HG03439 (cell line): ENCODE results near the gene GRIK5.

ENCODE experiments used
- ATAC-seq: cut with Tn5 transposase; IDR thresholded peaks from one replicate; pipeline ENCODE4 v1.9.1; 2021; ENCODE audit warnings: mild to moderate bottlenecking, moderate library complexity; ENCODE audit not compliant: unreplicated experiment

GRIK5 gene

DNA sequence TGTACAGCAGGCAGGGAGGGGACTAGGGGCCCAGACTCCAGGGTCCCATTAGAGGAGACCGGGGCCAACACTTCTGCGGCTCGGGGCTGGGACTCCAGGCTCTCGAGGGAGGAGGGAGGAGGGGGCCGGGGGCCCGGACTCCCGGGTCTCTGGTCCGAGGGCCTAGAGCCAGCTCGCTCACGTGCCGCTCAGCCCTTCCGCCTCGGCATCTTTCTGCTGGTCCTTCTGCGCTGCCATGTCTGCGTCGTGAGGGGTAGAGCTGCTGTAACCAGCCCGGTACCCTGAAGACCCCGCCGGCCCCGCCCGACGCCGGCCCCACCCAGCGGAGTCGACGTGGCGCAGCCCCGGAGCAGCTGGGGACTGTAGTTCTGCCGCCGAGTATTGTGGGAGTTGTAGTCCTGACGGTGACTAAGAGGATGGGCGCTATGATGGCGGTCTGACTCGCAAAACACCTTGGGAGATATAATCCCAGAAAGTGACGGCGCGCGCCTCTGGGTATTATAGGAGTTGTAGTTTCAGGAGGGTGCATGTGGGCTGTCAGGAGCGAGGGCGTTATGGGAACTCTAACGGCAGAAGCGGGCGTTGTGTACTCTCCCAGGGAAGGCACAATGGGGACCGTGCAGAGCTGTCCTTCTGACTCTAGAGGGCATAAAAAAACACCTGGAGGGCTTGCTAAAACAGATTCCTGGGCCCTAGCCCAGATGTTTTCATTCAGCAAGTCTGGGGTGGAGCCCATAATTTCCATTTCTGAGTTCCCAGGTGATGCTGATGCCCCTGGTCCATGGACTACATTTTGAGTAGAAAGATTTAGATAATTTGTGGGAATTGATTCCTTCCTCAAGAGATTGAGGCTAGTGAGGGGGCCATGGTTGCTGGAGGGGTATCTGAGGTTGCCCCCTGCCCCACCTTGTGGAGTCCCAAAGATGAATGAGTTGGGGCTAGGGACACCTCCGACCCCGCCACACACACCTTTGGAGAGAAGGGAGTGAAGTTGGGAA, 110.7 kb downstream of the GRIK5 start, which contains the start of gene RABAC1:
Gene RABAC1, minus strand, starts transcription at position 266 of the 998 bp plus-strand sequence. Its CDS starts 29 bp downstream, at position 237.
- ATAC-seq, result peak; percentile 81

DNA sequence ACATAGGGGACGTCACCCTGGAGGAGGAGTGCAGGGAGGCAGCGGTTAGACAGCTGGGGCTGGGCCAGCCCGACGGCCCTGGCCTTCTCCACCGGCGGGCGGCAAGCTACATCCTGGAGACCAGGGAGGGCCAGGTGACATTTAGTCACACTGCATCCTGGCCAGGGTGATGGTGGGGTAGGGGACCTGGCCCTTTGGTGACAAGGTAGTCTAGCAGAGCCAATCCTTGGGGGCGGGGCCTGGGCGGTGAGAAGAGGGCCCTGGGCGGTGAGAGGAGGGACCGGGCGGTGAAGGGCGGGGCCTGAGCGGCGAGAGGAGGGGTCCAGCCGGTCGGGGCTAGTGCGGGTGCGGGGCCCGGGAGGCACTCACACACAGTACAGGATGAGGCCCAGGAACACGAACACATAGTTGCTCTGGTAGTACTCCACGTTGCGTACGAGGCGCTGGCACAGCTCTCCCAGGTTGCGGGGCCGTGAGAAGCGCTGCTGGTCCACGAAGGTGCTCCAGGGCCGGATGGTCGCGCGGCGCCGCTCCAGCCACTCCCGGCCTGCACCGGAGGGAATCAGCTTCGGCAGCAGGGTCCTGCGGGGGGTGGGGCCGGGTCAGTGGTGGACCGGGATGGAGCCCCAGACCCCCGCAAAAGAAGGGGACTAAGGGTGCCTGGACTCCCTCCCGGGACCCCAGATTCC, 111.5 kb downstream of the GRIK5 start:
- ATAC-seq, result peak; percentile 62

DNA sequence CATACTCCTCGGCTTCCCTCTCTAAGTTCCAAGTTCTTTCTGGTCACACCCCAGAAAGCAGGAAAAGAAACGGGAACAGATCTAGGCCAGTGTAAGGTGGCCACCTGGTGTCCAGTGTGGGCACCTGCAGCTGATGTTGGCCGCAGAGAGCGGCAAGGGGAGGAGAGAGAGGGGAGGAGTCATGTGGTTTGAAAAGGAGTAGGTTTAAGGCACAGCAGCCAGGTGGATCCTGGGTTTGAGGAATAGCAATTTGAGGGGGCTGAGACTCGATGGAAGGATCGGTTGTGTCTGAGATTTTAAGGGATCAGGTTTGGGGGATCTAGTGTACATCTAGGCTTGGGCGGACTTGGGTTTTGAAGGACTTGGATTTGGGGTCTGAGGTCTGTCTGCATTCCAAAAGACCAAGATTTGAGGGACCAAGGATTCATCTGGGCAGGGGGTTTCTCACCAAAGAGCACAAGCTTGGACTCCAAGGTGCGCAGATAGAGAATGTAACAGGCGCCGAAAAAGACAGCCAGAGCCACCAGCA, 112.1 kb downstream of the GRIK5 start:
- ATAC-seq, result no peak

DNA sequence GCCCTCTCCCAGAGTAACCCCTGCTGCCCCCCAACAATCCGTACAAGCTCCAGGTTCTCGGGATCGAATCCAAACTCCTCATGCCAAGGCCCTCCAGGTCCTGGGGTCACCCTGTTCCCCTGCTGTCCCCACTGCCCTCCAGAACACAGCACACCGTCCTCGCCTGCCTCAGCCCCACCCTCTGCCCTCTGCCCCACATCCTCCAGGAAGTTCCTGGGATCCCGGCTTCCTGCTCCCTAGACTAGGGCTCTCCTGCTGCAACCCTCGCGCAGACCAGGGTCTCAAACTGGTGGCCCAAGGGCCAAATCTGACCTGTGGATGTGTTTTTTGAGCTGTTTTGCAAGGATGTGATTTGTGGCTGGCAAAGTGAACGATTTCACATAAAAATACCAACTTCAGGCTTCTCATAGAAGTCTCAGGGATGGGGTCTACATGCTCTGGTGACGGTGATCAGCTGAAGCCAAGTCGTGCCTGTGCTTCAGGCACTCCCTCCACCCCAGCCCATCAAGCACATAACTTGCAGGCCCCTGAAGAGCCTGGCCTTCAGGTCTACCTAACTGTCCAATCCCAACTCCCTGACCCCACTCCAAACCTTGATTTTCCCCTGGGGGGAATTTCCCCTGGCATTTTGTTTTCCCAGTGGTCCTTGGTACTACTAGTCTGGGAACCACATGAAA, 112.7 kb downstream of the GRIK5 start:
- no peak for ATAC-seq

DNA sequence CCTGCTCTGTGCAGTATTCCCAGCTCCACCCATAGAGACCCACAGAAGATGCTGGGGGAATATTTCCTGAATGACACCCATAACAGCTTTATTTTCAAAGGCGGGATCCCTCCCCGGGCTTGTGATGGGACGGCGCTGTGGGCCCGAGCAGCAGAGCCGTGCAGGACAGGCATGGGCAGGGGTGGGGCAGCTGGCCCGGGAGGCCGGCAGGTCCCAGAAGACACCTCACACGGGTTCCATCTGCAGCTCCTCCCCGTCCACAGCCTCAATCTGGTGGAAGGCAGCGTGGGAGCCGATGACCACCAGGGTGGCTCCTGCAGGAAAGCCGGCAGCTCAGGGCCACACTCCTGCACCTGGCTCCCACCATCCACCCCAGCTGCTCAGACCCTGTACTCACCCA, 113.4 kb downstream of the GRIK5 start:
- ATAC-seq, result no peak

DNA sequence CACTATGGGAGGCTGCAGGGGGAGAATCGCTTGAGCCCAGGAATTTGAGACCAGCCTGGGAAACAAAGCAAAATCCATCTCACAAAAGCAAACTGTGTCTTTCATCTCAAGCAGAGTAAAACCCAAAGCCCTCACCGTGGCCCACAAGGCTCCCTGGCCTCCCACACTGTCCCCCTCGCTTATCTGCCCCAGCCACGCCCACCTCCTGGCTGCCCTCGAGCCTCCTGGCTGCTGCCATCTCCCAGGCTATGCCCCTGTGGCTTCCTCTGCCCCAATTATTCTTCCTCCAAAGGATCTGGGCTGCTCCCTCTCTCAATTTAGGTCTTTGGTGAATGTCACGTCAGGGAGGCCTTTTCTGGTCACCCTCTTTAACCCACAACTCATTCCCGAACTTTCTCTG, 114.5 kb downstream of the GRIK5 start:
- ATAC-seq, result no peak

DNA sequence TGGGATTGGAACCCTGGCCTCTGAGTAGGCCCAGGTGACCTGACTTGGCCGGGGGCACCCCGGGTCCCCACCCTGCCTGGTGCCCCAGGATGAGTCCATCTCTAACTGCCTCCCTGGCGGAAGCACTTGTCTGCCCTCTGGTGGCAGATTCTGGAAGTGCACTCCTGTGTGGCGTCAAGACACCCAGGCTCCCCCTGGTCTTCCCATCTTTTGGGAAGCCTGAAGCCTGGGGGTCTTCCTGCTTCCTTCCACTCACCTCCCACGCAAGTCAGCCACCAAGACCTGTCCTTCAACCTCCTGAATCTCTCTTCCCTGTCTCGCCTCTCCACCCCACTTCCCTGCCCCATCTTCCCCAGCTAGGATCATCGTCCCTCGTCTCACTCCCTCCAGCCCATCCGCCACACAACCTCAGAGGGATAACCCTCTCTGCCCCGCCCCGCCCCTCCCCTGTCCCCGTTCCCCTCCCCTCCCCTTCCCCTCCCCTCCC, 118.3 kb downstream of the GRIK5 start:
- ATAC-seq, result no peak
